ENCODE measurements around the gene ARL15.

DNA sequence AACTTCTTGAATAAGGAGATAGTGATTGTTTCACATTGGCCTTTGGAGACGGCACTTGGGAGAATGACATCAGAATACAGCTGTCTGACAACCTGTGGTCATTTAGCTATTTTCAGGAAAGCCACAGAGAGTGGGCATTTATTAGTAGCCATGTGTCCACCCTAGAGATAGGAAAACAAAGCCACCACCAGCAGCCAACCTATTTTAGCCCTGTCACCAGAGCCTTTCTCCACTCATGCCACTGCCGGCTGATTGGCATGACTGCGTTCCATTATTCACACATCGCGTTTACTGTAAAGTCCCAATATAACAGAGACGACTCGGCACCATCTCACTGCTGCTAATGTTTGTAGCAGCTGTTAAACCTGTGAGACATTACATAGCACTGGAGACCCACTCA lies 419.9 kb downstream of the ARL15 start:
- TF ChIP-seq EP300 (IDR thresholded peaks at IDR 0.05), result no peak
- no peak for TF ChIP-seq CTCF (IDR thresholded peaks at IDR 0.05)
- TF ChIP-seq POLR2A (IDR thresholded peaks at IDR 0.05), result no peak
- no peak for TF ChIP-seq POLR2AphosphoS5 (IDR thresholded peaks at IDR 0.05)

All from upper lobe of left lung (tissue), 4 donors.